Ovary (tissue), 3 donors: ENCODE results near the gene TMEM63B.

ENCODE experiments used
- CTCF ChIP-seq, 3 donors: fragments of 450-650 bp in 2 of 3; fragments of 200-600 bp in 1 of 3; IDR thresholded peaks; one replicate each; pipeline versions ENCODE4 v1.5.1 to v1.8.0; 2016 to 2022; ENCODE audit warnings: antibody characterized with exemption in 3 of 3, mild to moderate bottlenecking in 1 of 3
- EP300 ChIP-seq: sonication (generic); formaldehyde crosslinking; IDR thresholded peaks from one replicate; pipeline ENCODE4 v1.6.1; 2017; ENCODE audit warnings: antibody characterized with exemption
- POLR2A ChIP-seq: fragments of 450-650 bp; IDR thresholded peaks from one replicate; pipeline ENCODE4 v1.6.1; 2017; ENCODE audit warnings: antibody characterized with exemption, mild to moderate bottlenecking, moderate library complexity
- donor health status: DM: no; HTN: no; CAD: no.

- no peak for TF ChIP-seq POLR2A
- no peak for TF ChIP-seq CTCF (IDR thresholded peaks at IDR 0.05)
- TF ChIP-seq EP300, result no peak
Observed at GRCh38 chr6:44113414-44113813, 13.9 kb upstream of the TMEM63B start.
